ENCODE measurements around the gene BPGM. TPM values are rescaled to one million over a fixed set of nuclear protein-coding genes. Genes with fewer than 3 reads are reported as not detected.

BPGM gene
- total RNA-seq, 1 donor from 2014 or later = 11.6 TPM

DNA sequence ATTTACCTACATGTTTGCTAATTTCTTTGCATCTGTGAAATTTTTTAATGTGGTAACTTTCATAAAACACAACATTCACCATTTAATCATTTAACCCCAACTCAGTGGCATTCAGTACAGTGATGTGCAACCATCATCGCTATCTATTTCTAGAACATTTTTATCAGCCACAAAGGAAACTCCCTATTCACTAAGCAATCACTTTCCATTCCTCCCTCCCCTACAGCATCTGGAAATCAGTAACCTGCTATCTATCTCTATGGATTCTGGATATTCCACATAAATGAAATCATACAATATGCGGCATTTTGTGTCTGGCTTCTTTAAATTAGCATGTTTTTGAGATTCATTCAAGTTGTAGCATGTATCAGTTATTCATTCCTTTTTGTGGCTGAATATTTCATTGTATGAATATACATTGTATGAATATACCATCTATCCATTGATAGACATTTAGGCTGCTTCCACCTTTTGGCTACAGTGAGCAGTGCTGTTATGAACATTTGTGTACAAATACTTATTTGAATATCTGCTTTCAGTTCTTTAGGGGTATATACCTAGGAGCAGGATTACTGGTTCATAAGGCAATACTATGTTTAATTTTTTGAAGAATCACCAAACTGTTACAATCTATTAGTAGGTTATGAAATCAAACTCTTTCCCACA is 19.4 kb upstream of the BPGM start:
- Mint-ChIP-seq H3K4me3 (ENCODE audit: unreplicated experiment) (no peak overlapping the region), H3K9me3 (ENCODE audit: unreplicated experiment) (no peaks in the 10 kb centered on the region), H3K27me3 (ENCODE audit: unreplicated experiment) (peaks cover 35% of the 10 kb centered on the region)

DNA sequence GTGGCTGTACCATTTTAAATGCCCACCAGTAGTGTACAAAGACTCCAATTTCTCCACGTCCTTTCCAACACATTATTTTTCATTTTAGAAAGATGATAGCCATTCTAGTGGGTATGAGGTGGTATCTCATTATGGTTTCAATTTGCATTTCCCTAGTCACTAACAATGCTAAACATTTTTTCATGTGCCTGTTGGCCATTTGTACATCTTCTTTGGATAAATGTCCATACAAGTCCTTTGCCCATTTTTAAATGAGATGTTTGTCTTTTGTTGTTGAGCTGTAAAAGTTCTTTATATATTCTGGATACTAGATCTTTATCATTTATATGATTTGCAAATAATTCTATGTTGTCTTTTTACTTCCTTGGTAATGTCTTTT is 18.9 kb upstream of the BPGM start:
- peaks cover 35% of the 10 kb centered on the region for H3K27me3 Mint-ChIP-seq (ENCODE audit: unreplicated experiment)

More for the DNA sequence above, 19.4 kb upstream of the BPGM start:
- TF ChIP-seq, protein P1, sequence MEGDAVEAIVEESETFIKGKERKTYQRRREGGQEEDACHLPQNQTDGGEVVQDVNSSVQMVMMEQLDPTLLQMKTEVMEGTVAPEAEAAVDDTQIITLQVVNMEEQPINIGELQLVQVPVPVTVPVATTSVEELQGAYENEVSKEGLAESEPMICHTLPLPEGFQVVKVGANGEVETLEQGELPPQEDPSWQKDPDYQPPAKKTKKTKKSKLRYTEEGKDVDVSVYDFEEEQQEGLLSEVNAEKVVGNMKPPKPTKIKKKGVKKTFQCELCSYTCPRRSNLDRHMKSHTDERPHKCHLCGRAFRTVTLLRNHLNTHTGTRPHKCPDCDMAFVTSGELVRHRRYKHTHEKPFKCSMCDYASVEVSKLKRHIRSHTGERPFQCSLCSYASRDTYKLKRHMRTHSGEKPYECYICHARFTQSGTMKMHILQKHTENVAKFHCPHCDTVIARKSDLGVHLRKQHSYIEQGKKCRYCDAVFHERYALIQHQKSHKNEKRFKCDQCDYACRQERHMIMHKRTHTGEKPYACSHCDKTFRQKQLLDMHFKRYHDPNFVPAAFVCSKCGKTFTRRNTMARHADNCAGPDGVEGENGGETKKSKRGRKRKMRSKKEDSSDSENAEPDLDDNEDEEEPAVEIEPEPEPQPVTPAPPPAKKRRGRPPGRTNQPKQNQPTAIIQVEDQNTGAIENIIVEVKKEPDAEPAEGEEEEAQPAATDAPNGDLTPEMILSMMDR (IDR thresholded peaks at IDR 0.05) = no peak
- no peak overlapping the region for H3K27ac Mint-ChIP-seq (ENCODE audit: unreplicated experiment)
- no peaks in the 10 kb centered on the region for H3K4me1 Mint-ChIP-seq (ENCODE audit: unreplicated experiment)
- no peak for DNase-seq (ENCODE audit: extremely low spot score, unreplicated experiment)
- no peaks in the 10 kb centered on the region for H3K36me3 Mint-ChIP-seq (ENCODE audit: unreplicated experiment)

DNA sequence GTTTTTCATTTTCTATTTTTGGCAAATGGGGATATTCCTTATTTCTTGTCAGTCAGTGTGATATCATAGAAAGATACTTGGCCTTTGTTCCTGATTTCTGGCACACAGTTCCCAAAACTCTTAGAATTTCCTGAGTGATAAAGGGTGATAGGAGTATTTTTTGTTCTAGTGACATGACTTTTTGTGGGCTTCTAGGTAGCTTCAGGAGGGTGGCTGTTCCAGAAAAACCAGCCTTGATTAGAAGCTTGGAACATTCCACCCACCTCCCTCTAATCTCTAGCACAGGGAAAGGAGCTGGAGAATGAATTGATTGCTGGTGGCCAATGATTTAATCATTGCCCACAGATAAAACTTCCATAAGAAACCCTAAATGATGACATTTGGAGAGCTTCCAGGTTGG is 17.2 kb upstream of the BPGM start:
- TF ChIP-seq, protein P1 (IDR thresholded peaks at IDR 0.05) = no peak
- peaks cover 32% of the 10 kb centered on the region for H3K27me3 Mint-ChIP-seq (ENCODE audit: unreplicated experiment)
- H3K9me3 Mint-ChIP-seq (ENCODE audit: unreplicated experiment) = no peaks in the 10 kb centered on the region
- no peaks in the 10 kb centered on the region for H3K36me3 Mint-ChIP-seq (ENCODE audit: unreplicated experiment)
- DNase-seq (ENCODE audit: extremely low spot score, unreplicated experiment) = no peak
- no peaks in the 10 kb centered on the region for H3K4me1 Mint-ChIP-seq (ENCODE audit: unreplicated experiment)
- no peak overlapping the region for H3K27ac Mint-ChIP-seq (ENCODE audit: unreplicated experiment)
- no peak overlapping the region for H3K4me3 Mint-ChIP-seq (ENCODE audit: unreplicated experiment)

More for the DNA sequence above, 18.9 kb upstream of the BPGM start:
- Mint-ChIP-seq H3K4me3 (ENCODE audit: unreplicated experiment) (no peak overlapping the region), H3K27ac (ENCODE audit: unreplicated experiment) (no peak overlapping the region), H3K4me1 (ENCODE audit: unreplicated experiment) (no peaks in the 10 kb centered on the region), H3K36me3 (ENCODE audit: unreplicated experiment) (no peaks in the 10 kb centered on the region), H3K9me3 (ENCODE audit: unreplicated experiment) (no peaks in the 10 kb centered on the region)
- TF ChIP-seq, protein P1 (IDR thresholded peaks at IDR 0.05) = no peak
- no peak for DNase-seq (ENCODE audit: extremely low spot score, unreplicated experiment)

DNA sequence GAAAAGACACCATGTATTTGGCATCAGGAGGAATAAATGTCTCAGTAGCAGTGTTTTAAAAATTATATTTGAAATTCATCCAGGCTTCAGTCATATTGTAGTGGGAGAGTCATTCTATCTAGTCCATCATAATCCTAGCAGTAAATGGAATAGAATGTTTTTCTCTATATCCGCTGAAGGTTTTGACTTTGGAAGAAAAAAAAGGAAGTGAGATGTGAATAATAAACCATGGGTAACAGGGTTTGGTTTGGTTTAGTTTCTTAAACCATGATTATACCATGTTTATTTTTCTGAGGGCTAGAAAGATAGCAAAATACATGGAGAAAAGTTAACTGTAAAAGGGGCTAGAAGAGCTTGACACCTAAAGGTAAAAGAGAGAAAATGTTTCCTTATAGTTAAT is 16.4 kb upstream of the BPGM start:
- Mint-ChIP-seq H3K4me1 (ENCODE audit: unreplicated experiment) (no peaks in the 10 kb centered on the region), H3K4me3 (ENCODE audit: unreplicated experiment) (no peak overlapping the region), H3K36me3 (ENCODE audit: unreplicated experiment) (no peaks in the 10 kb centered on the region), H3K27ac (ENCODE audit: unreplicated experiment) (no peak overlapping the region), H3K9me3 (ENCODE audit: unreplicated experiment) (no peaks in the 10 kb centered on the region), H3K27me3 (ENCODE audit: unreplicated experiment) (peaks cover 28% of the 10 kb centered on the region)
- DNase-seq (ENCODE audit: extremely low spot score, unreplicated experiment) = no peak
- TF ChIP-seq, protein P1 (IDR thresholded peaks at IDR 0.05) = no peak

DNA sequence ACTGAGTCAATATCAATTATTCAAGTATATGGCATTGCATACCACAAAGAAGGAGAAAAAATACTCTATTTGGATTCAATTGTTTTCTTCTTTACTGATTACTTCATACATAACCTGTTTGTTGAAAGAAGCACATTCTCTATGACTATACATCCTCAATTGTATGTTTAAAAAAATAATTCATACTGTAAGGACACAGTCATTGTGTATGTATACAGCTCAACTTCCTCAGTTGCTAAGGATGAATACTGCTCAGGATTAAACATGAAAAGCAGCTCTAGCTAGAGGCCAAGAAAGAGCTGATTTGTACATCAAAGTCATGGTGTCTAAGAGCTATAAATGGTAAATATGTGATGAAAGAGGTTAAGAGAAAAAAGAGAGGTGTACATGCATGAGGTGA is 15.8 kb upstream of the BPGM start:
- TF ChIP-seq, protein P1 (IDR thresholded peaks at IDR 0.05) = no peak
- no peak for DNase-seq (ENCODE audit: extremely low spot score, unreplicated experiment)
- no peaks in the 10 kb centered on the region for H3K9me3 Mint-ChIP-seq (ENCODE audit: unreplicated experiment)
- H3K36me3 Mint-ChIP-seq (ENCODE audit: unreplicated experiment) = no peaks in the 10 kb centered on the region
- H3K27me3 Mint-ChIP-seq (ENCODE audit: unreplicated experiment) = peaks cover 23% of the 10 kb centered on the region
- no peaks in the 10 kb centered on the region for H3K4me1 Mint-ChIP-seq (ENCODE audit: unreplicated experiment)
- no peak overlapping the region for H3K27ac Mint-ChIP-seq (ENCODE audit: unreplicated experiment)
- H3K4me3 Mint-ChIP-seq (ENCODE audit: unreplicated experiment) = no peak overlapping the region
